NCI-H2107 treated with DMSO at 0.1 percent for 48 hours (cell line): ENCODE results near the gene CCDC121.
"Not testable (repeated sequence)": the region's sequence is repeated elsewhere in the genome, so short reads cannot be mapped to it uniquely, and the experiment has no call there.

Experiments
- DNase-seq: peaks from one replicate; lab custom pipeline; 2025; ENCODE audit not compliant: unreplicated experiment; lab: John Stamatoyannopoulos, UW

The CCDC121 gene

DNA sequence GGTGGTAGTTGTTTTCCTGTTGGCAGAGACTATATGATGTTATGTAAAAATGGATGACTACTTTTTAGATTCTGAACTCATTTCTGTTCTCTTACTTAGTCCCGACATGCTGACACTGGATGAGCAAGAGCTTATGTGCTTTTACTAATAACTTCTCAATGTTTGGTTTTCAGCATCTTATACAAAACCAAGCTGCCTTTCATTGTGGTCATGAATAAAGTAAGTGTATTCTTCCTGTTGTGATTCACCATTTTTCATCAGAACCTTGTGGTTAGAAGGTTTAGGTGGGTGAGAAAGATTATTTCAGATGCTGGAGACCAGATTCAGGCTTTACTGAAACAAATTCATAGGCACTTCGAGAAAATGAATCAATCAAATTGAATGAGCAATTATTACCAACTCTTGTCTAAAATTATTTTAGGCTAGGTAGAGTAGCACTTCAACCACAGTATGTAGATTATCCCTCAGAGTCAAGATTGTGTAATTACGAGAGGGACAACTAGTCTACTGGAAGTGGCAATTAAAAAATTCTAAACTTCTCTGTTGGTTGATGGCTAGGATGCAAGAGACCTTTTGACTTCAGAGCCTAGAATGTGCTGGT, 9.3 kb upstream of the CCDC121 start:
- no peak for DNase-seq

DNA sequence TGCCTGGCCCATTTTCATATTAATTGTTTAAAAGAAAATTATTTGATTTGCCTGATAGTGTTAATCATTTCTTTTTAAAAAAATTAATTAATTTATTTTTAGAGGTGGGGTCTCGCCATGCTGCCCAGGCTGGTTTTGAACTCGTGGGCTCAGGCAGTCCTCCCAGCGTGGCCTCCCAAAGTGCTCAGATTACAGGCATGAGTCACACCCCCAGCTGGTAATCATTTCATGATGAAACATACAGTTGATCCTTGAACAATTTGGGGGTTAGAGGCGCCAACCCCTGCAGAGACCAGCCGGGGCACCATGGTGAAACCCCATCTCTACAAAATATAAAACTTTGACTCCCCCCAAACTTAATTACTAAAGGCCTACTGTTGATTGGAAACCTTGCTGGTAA, 8.0 kb upstream of the CCDC121 start:
- DNase-seq: no peak

DNA sequence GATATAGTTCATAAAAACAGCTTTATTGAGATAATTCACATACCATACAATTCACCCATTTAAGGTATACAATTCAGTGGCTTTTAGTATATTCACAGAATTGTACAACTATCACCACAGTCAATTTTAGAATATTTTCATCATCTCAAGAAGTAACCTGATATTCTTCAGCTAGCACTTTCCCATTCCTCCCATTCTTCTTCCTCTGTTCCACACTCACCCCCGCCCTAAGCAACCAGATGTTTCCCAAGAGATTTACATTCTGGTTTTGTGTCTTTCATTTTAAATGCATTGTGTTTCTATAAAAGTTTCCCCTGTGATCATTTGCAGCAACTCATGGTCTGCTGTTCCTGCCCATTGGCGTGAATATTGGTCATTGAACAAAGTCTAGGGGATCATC, 5.5 kb upstream of the CCDC121 start:
- no peak for DNase-seq

DNA sequence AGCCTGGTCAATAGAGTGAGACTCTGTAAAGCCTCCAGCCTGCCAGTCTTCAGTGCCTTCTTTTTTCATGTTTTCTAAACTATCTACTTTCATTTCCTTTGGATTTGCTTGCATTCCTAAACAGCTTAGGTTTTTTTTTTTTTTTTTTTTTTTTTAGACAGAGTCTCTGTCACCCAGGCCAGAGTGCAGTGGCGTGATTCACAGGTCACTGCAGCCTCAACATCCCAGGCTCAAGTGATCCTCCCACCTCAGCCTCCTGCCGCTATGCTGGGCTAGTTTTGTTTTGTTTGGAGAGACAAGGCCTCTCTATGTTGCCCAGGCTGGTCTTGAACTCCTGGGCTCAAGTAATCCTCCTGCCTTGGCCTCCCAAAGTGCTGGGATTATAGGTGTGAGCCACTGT, 1.4 kb upstream of the CCDC121 start:
- not testable (repeated sequence) for DNase-seq

DNA sequence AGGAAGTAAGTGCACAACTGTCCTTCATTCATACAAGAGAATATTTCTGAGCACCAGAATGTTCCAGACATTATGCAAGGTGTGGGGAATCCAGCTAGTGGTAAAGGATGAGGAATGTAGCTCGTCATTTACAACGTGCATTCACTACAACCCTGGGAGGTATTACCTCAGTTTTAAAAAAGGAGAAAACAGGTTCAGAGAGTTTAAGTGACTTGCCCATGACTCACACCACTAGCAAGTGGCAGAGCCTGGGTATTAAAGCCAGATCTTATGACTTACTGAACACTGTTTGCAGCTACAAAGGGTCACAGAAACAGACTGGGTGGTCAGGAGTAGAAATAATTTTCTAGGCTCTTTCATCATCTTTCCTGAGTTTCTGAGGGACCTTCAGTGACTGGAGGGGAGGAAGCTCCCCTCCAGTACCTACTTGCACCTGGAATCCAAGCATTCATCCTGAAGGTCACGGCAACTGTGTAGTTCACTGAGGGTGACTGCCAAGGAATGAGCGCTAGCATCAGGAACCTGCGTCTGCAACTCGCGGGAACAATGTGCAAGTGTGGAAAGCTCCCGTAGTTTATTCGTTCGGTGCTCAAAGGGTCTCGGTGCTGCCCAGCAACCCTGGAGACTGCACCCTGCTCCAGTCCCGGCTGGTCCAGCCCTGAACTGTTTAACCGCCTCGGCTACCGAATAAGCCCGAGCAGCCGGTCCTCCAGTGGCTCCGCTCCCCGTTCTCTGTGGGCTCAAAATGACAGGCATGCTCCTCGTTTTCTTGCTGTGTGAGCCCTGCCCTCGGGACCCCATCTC, 647 bp downstream of the CCDC121 start:
- no peak for DNase-seq

DNA sequence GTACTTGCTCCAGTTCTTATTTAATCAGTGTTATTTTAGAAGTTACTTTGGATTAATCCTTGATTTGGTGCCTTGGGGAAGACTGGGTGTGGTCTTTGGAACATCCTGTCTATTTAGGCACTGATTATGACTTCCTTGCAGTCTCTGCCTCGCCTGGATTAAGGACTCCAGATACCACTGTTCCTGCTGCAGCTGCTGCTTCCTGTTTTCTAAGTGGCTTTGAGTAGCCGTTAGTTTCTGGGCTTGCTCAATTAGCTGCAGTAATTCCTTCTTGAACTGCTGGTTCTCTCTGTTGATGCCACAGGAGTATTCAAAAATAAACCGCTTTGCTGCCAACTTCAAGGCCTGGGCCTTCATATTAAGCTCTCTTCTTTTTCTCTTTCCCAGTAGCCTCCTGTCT, 1.9 kb downstream of the CCDC121 start:
- DNase-seq: not testable (repeated sequence)

DNA sequence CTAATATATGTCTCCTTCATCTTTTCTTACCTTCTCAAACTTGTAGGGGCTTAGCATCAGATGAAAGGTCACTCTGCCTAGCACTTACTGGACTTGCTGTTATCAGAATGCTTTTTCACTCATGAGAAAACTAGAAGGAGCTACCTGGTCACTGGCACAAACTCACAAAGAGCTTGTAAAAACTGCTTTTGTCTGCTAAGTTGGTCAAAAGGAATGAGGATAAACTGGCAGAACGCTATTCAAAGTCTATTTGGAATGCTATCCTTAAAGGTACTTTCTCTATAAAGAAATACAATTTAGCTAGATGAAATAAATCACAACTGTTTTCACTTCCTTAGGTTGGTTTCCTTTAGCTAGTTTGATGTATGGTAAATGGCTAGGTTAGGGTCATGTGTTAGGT, 2.5 kb downstream of the CCDC121 start:
- not testable (repeated sequence) for DNase-seq

DNA sequence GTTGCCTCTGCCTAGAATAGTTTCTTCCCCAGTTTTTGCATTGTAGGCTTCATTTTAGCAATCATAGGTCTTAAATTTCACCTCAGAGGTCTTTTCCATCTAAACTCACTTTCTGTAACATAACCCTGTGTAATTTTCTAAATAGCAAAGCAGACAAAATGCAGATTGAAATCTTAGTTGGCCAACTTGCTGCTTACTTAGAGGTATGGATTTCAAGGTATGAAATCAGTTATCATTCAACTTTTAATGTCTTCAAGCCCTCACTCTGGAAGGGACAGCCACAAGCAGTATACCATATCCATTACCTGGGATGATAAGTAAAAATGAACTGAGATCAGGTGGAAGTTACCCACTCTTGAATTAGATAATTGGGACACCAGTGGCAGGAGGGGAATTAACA, 3.9 kb downstream of the CCDC121 start:
- DNase-seq: no peak

DNA sequence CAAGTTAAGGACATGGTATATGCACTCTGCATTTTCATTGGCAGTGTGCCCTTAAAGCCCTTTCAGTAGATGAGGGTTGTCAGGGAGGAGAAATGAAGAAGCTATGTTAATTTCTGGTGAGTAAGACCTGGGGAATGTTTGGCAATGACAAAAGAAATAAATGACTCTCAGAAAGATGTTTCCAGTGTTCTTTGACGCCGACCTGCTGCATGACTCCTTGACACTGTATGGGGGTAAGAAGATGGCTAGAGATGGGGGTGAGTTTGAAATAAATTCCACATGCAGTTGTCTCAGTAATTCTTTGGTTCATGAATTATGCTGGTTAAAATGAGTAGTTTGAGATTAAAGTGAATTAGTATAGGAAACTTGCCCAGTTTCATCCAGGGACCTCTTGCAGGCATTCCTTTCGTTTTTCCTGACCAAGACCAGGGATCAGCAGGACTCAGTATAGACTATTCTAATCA, 5.9 kb downstream of the CCDC121 start:
- DNase-seq: no peak

DNA sequence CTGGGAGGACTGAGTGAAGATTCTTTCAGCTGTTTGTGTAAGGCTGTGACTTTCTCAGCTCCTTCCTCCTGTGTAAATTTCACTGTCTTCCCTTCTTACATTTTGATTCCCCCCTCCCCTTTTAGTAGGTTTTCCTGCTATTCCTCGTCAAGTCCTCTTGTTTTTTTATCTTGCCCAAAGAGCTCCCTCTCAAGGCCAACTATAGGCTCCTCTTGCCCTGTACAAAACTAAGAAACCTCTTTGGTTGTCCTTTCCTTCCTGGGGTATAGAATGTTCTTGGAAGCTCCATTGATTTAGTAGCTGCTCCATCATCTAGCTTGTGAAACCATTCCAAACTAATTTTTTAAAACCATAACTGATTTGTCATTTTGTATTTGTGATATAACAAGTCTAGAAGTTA, 7.3 kb downstream of the CCDC121 start:
- DNase-seq: no peak

DNA sequence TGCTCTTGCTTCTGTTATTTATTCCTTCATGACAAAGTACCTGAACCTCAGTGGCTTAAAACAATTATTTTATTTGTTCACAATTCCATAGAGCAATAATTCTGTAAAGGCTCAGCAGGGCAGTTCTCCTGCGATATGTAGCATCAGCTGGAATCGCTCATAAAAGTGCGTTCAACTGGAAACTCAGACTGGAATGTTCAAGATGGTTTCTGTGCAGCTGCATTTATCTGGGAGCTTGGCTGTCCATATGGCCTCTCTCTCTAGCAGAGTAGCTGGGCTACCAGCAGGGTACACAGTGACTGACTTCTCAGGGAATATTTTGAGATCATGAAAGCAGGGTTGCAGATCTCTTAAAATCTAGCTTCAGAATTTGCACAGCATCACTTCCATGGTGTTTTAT, 13.5 kb downstream of the CCDC121 start:
- no peak for DNase-seq

DNA sequence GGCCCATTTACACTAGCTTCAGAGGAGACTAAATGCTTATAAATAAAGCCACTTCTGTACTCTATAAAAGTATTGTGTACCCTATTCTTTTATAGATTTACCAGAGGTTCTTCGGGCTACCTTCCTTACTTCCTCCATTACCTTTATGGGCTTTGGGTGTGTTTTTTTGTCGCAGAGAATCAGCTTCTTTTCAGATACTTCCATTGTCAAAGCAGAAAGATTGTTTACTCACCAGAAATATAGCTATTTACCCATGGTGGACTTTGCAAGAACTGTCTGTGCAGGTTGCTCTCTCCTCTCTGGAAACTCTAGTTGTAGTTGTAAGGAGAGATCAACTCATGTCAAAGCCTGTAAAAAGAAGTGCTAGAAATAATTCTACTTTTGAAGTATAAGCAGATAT, 14.8 kb downstream of the CCDC121 start:
- DNase-seq: no peak

DNA sequence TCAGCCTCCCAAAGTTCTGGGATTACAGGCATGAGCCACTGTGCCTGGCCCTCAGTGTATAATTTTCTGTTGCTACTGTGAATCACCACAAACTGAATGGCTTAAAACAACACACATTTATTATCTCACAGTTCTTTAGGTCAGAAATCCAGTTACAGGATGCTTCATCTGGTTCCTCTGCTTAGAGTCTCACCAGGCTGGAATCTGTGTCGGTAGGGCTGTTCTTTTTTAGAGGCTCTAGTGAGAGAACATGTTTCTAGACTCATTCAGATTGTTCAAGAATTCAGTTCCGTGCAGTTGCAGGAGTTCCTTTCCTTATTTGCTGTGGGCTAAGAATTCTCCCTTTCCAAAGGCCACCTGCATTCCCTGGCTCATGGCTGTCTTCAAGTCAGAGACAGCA, 22.2 kb downstream of the CCDC121 start:
- DNase-seq: no peak

DNA sequence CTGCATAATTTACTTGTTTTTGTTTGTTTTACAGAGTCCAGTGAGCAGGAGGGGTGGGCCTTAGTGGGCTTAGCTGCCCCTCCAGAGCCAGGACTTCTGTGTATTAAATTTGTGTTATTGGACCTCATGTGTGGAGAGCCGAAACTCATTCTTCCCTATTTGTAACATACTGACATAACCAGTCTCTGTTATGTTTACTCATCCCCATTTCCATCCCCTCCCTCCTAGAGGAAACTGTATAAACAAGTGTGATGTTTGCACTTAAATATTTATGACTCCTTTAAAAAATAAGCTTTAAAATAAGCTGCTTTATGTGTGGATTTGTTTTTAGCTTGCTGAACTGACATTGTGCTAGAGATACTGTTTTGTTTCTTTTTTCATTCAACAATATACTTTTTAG, 32.2 kb downstream of the CCDC121 start:
- no peak for DNase-seq

DNA sequence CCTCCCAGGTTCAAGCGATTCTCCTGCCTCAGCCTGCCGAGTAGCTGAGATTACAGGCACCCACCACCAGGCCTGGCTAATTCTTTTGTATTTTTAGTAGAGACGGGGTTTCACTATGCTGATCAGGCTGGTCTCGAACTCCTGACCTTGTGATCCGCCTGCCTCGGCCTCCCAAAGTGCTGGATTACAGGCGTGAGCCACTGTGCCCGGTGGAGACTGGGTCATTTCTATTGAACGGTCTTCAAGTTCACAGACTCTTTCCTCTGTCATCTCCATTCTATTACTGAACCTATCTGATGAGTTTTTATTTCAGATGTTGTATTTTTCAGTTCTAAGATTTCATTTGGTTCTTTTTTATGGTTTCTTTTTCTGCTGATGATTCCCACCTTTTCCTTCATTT, 33.4 kb downstream of the CCDC121 start:
- not testable (repeated sequence) for DNase-seq

DNA sequence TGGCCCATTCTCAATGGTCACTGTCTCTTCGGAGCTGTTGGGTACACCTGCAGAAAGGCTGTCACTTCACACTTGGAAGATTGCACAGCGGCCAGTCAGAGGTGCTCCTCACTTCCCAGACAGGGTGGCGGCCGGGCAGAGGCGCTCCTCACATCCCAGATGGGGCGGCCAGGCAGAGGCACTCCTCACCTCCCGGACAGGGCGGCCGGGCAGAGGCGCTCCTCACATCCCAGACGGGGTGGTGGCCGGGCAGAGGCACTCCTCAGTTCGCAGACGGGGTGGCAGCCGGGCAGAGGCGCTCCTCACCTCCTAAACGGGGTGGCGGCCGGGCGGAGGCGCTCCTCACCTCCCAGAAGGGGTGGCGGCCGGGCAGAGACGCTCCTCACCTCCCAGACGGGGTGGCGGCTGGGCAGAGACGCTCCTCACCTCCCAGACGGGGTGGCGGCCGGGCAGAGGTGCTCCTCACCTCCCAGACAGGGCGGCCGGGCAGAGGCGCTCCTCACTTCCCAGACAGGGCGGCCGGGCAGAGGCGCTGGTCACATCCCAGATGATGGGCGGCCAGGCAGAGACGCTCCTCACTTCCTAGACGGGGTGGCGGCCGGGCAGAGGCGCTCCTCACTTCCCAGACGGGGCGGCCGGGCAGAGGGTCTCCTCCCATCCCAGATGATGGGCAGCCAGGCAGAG, 34.6 kb downstream of the CCDC121 start:
- not testable (repeated sequence) for DNase-seq

DNA sequence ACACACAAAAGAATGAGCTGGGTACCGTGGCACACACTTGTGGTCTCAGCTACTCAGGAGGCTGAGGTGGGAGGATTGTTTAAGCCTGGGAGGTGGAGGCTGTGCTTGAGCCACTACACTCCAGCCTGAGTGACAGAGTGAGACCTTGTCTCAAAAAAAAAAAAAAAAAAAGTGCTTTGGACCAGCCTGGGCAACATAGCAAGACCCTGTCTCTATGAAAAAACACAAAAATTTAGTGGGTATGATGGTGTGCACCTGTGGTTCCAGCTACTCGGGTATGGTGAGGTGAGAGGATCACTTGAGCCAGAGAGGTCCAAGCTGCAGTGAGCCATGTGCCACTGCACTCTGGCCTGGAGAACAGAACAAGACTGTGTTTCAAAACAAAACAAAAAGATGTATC, 35.6 kb downstream of the CCDC121 start:
- no peak for DNase-seq

DNA sequence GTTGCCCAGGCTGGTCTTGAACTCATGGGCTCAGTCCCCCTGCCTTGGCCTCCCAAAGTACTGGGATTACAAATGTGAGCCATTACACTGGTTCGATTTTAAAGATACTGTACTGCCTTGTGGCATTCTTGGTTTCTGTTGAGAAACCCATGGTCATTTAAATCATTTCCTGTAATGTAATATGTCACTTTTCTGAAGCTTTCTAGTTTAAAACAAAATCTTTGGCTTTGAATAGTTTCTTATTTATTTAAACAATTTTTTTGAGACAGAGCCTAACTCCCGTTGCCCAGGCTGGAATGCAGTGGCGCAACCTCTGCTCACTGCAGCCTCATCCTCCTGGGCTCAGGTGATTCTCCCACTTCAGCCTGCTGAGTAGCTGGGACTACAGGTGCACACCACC, 37.1 kb downstream of the CCDC121 start:
- no peak for DNase-seq

DNA sequence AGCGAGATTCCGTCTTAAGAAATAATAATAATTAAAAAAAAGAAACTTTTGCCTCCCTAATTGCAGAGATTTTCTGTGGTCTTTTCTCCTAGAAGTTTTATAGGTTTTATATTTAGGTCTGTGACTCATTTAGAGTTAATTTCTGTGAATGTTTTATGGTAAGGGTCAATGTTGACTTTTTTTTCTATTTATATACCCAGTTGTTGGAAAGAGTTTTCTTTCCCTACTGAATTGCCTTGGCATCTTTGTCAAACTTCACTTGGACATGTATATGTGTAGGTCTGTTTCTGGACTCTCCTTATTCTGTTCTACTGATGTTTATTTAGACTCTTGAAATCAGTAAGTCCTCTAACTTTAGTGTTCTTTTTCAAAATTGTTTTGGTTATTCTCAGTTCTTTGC, 40.5 kb downstream of the CCDC121 start:
- DNase-seq: no peak

DNA sequence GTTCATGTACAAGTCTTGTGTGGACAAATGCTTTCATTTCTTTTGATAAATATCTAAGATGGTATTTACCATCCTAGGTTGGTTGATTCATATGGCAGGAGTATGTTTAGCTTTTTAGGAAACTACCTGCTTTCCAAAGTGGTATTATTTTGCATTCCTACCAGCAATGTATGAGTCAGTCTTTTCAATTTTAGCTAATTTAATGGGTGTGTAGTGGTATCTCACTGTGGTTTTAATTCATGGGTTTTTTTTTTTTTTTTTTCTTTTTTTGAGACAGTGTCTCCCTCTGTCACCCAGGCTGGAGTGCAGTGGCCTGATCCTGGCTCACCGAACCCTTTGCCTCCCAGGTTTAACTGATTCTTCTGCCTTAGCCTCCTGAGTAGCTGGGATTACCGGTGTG, 41.8 kb downstream of the CCDC121 start:
- DNase-seq: no peak

DNA sequence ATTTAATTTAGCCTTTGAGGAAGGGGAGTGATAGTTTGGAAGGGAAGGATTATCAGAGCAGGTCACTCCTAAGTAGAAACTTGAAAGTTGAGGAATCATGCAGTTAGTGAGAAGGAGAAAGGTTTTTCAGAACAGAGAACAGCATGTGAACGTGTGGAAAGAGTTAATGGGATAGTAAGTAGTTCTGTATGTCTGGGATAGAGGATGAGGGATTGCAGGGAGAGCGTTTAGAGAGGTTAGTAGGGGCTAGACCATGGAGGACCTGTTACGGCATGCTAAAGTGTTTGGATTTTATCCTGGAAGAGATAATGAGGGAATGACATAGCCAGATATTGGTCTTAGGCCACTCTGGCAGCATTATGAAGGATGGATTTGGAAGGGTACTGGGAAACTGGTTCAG, 44.2 kb downstream of the CCDC121 start:
- DNase-seq: no peak

DNA sequence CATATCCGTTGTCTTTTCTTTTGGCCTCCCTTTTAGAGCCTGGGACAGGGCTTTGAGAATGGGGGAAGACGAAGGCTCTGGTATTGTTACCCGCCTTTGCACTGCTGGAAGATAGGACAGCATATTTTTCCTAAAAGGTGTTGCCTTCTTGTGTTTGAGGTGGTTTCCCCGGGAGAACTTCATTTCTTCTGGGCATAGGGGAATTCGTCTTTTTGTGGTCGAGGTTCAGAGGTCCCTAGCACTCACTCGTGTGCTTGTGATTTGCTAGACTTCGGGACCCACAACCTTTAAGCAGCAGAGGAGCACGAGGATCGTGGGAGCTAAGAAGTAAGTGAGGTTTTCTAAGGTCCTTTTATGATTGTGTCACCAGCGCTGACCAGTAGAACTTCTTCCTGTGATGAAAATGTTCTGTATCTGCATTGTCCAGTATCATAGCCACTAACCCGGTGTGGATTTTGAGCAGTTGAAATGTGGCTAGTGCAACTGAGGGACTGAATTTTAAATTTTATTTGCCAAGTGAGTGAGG, 45.4 kb downstream of the CCDC121 start:
- no peak for DNase-seq
